ENCODE data around the gene SLC6A18. TPM values are rescaled to one million over a fixed set of nuclear protein-coding genes. Genes with fewer than 3 reads are reported as not detected.

Gene SLC6A18
- total and polyA plus RNA-seq, 10 of the 15 experiments (the other 5 are each of a cell fraction or from before 2014, with no cell fraction given): not detected

GRCh38 chr5:1184481-1184880, 40.7 kb upstream of the SLC6A18 start:
- Histone ChIP-seq H3K9me3 (replicated peaks; ENCODE audit: control insufficient read depth, insufficient read depth, low read length) (no peaks in the 10 kb centered on the region), H4K20me1 (ENCODE audit: control insufficient read depth, insufficient read depth) (no peaks in the 10 kb centered on the region; the same call in 1 of the 2 replicates), H3K9ac (ENCODE audit: control insufficient read depth, insufficient read depth, low read length) (no peak overlapping the region), H3K4me3 (no peak overlapping the region), H3K27me3 (replicated peaks in 1 of 2; ENCODE audit: control insufficient read depth in 2 of 2, insufficient read depth in 2 of 2, low read length in 1 of 2) (no peaks in the 10 kb centered on the region; a peak in 1 of 4 replicates), H3K4me2 (ENCODE audit: control insufficient read depth, insufficient read depth) (no peak overlapping the region), H3K36me3 (ENCODE audit: control insufficient read depth in 2 of 2, insufficient read depth in 2 of 2, low read length in 1 of 2) (no peaks in the 10 kb centered on the region), H2AFZ (ENCODE audit: control insufficient read depth, low read depth, low read length) (no peak overlapping the region), H3K27ac (ENCODE audit: control insufficient read depth, insufficient read depth) (no peak overlapping the region), H3K79me2 (ENCODE audit: control insufficient read depth, insufficient read depth, low read length) (no peaks in the 10 kb centered on the region), H3K4me1 (ENCODE audit: control insufficient read depth, insufficient read depth, low read length) (no peaks in the 10 kb centered on the region)
- no TSS peak for BruUV-seq (replicated peaks)
- RAD21 ChIA-PET (ENCODE audit: unreplicated experiment): no interaction called here
- no peak for TF ChIP-seq USF1 (IDR thresholded peaks at IDR 0.05; ENCODE audit: borderline replicate concordance, extremely low read length, insufficient read depth, low read depth, low read length)
- in situ Hi-C loops (cut with MboI) (no loop called here), intact Hi-C loops (cut with micrococcal nuclease; ENCODE audit: unreplicated experiment) (no loop called here)
- DNase-seq (ENCODE audit: low read depth, low spot score): no peak
- POLR2A ChIA-PET: no interaction called here
- no peak for ATAC-seq
- CTCF ChIA-PET: no interaction called here
- SMC1A ChIA-PET (ENCODE audit: uncharacterized antibody, unreplicated experiment): interaction anchor here (1.1 kb wide), 1 partner anchor 10 kb away, joined by 3 read pairs; no protein-coding TSS in a partner anchor
- no peak for FAIRE-seq
- 74% methylated on average over 5 of the region's 7 CpGs for WGBS (ENCODE audit: insufficient coverage, insufficient replicate concordance, low lambda C conversion rate, missing lambda C conversion rate)

- CTCF ChIA-PET: interaction anchor here (0.8 kb wide), 1 partner anchor 11 kb away, joined by 3 read pairs; no protein-coding TSS in a partner anchor
- no peak for DNase-seq (ENCODE audit: low read depth, low spot score)
- SMC1A ChIA-PET (ENCODE audit: uncharacterized antibody, unreplicated experiment): interaction anchor here (0.6 kb wide), 1 partner anchor 458 kb away, joined by 3 read pairs; no protein-coding TSS in a partner anchor
- TF ChIP-seq E2F4 (IDR thresholded peaks at IDR 0.05; ENCODE audit: low read depth, low read length) (no peak), REST (IDR thresholded peaks at IDR 0.05; ENCODE audit: low read depth, low read length) (no peak), RAD51 (IDR thresholded peaks at IDR 0.05) (no peak), BCL11A (IDR thresholded peaks at IDR 0.05; ENCODE audit: low read depth, low read length) (no peak), SKIL (IDR thresholded peaks at IDR 0.05; ENCODE audit: low read depth, poor library complexity, severe bottlenecking) (no peak), NR2C2 (IDR thresholded peaks at IDR 0.05; ENCODE audit: borderline replicate concordance, control insufficient read depth, insufficient read length, low read depth) (peak; percentile 22), POLR2AphosphoS5 (IDR thresholded peaks at IDR 0.05; ENCODE audit: low read length) (no peak)
These were observed 40.0 kb upstream of the SLC6A18 start for GRCh38 chr5:1185038-1185627.

More at GRCh38 chr5:1185038-1185627, 40.0 kb upstream of the SLC6A18 start:
- H3K4me3 ChIP-seq: no peak overlapping the region
- BruUV-seq (replicated peaks): no TSS peak
- no peaks in the 10 kb centered on the region; a peak in 1 of 4 replicates for H3K27me3 ChIP-seq (replicated peaks in 1 of 2; ENCODE audit: control insufficient read depth in 2 of 2, insufficient read depth in 2 of 2, low read length in 1 of 2)
- FAIRE-seq: no peak
- ATAC-seq: no peak
- no peak overlapping the region for H3K4me2 ChIP-seq (ENCODE audit: control insufficient read depth, insufficient read depth)
- H3K4me1 ChIP-seq (ENCODE audit: control insufficient read depth, insufficient read depth, low read length): no peaks in the 10 kb centered on the region
- in situ Hi-C loops (cut with MboI) (no loop called here), intact Hi-C loops (cut with micrococcal nuclease; ENCODE audit: unreplicated experiment) (no loop called here)
- H3K36me3 ChIP-seq (ENCODE audit: control insufficient read depth in 2 of 2, insufficient read depth in 2 of 2, low read length in 1 of 2): no peaks in the 10 kb centered on the region
- H3K9ac ChIP-seq (ENCODE audit: control insufficient read depth, insufficient read depth, low read length): no peak overlapping the region
- no peaks in the 10 kb centered on the region; the same call in 1 of the 2 replicates for H4K20me1 ChIP-seq (ENCODE audit: control insufficient read depth, insufficient read depth)
- RAD21 ChIA-PET (ENCODE audit: unreplicated experiment): no interaction called here
- no peak overlapping the region for H3K27ac ChIP-seq (ENCODE audit: control insufficient read depth, insufficient read depth)
- POLR2A ChIA-PET: no interaction called here
- no peak overlapping the region for H2AFZ ChIP-seq (ENCODE audit: control insufficient read depth, low read depth, low read length)
- WGBS (ENCODE audit: insufficient coverage, insufficient replicate concordance, low lambda C conversion rate, missing lambda C conversion rate): 51% methylated on average over 10 of the region's 10 CpGs
- H3K79me2 ChIP-seq (ENCODE audit: control insufficient read depth, insufficient read depth, low read length): no peaks in the 10 kb centered on the region
- H3K9me3 ChIP-seq (replicated peaks; ENCODE audit: control insufficient read depth, insufficient read depth, low read length): no peaks in the 10 kb centered on the region
